K562 (cell line): ENCODE results near the gene SP4. TPM values are rescaled to one million over a fixed set of nuclear protein-coding genes. Genes with fewer than 3 reads are reported as not detected.

Experiments
- ASH1L ChIP-seq: fragments of 450-650 bp; IDR thresholded peaks from 2 replicates; pipeline ENCODE4 v1.6.1; 2018; ENCODE audit warnings: borderline replicate concordance, mild to moderate bottlenecking, low read depth; ENCODE audit not compliant: partially characterized antibody
- ELF4 ChIP-seq: fragments of 450-650 bp; formaldehyde crosslinking; IDR thresholded peaks from 2 replicates; pipeline ENCODE4 v1.4.0; 2022; ENCODE audit warnings: missing genetic modification characterization
- HEY1 ChIP-seq: fragments of 250-450 bp; sonication (Bioruptor Pico); IDR thresholded peaks from 2 replicates; pipeline ENCODE4 v1.5.0; 2020; ENCODE audit warnings: mild to moderate bottlenecking, moderate library complexity, borderline replicate concordance
- KHSRP ChIP-seq: fragments of 450-650 bp; IDR thresholded peaks from 2 replicates; pipeline ENCODE4 v1.6.1; 2017
- MAFF ChIP-seq: IDR thresholded peaks from 2 replicates; pipeline ENCODE4 v1.6.1; 2012; ENCODE audit warnings: low read length, improper control_type of control experiment
- MEF2D ChIP-seq: conservative IDR thresholded peaks from 2 replicates; pipeline ENCODE4 v1.6.1; 2016; ENCODE audit warnings: low read depth, missing genetic modification characterization, missing compliant biosample characterization
- POLR2B ChIP-seq: fragments of 450-650 bp; IDR thresholded peaks from 2 replicates; pipeline ENCODE4 v1.6.1; 2018; ENCODE audit warnings: low read depth; ENCODE audit not compliant: partially characterized antibody
- RAD51 ChIP-seq: fragments of 450-650 bp; IDR thresholded peaks from 2 replicates; pipeline ENCODE4 v1.7.1; 2016; ENCODE audit warnings: low read depth, mild to moderate bottlenecking, borderline replicate concordance
- SMARCE1 ChIP-seq: fragments of 450-650 bp; IDR thresholded peaks from 2 replicates; pipeline ENCODE4 v1.7.1; 2016; ENCODE audit warnings: mild to moderate bottlenecking
- SP2 ChIP-seq: IDR thresholded peaks from 2 replicates; pipeline ENCODE4 v1.6.1; 2011; ENCODE audit warnings: mild to moderate bottlenecking, low read depth, low read length, moderate library complexity; ENCODE audit not compliant: poor library complexity, severe bottlenecking; ENCODE audit errors: extremely low read depth
- SREBF1 ChIP-seq: fragments of 150-350 bp; IDR thresholded peaks from 2 replicates; pipeline ENCODE4 v1.6.1; 2014; ENCODE audit warnings: antibody characterized with exemption, low read depth, low read length, borderline replicate concordance
- ZBTB8A ChIP-seq: fragments of 450-650 bp; IDR thresholded peaks from 2 replicates; pipeline ENCODE4 v1.6.1; 2018; ENCODE audit warnings: mild to moderate bottlenecking, moderate library complexity; ENCODE audit not compliant: partially characterized antibody
- ZNF12 ChIP-seq: sonication (generic); formaldehyde crosslinking; IDR thresholded peaks from 2 replicates; pipeline ENCODE4 v1.4.0; 2020; ENCODE audit warnings: mild to moderate bottlenecking, missing genetic modification reagents
- polyA plus RNA-seq, 8 experiments: library from polyadenylated mRNA; depleted of rRNA in 4 of 8; stranded (reverse) in 5 of 8; unstranded in 3 of 8; fragments of >200 nt; fragmentation: Nextera tagmentation in 2 of 8; fragmentation: Illumina TruSeq in 1 of 8; extraction: Ambion mirVana in 2 of 8; extraction: Trizol in 1 of 8; gene quantifications; 2 replicates each; pipeline versions ENCODE4 v1.2.1 to v1.2.3, GENCODE V29; 2011 to 2014; ENCODE audit warnings: inconsistent platforms in 1 of 8, missing spikeins in 1 of 8
- total RNA-seq, 7 experiments: library from RNA; depleted of rRNA in 6 of 7; stranded (reverse); fragments of >200 nt in 6 of 7; fragmentation: Illumina TruSeq in 2 of 7; extraction: Trizol in 2 of 7; gene quantifications; 2 replicates each; pipeline versions ENCODE4 v1.2.1 to v1.2.3, GENCODE V29; 2011 to 2021; ENCODE audit warnings: low replicate concordance in 1 of 7
- TF ChIP-seq, protein P1 (sequence below): fragments of 250-450 bp; sonication (Bioruptor Pico); IDR thresholded peaks from 2 replicates; pipeline ENCODE4 v1.5.0; 2021
- TF ChIP-seq, protein P2 (sequence below): fragments of 250-450 bp; sonication (Bioruptor Pico); IDR thresholded peaks from 2 replicates; pipeline ENCODE4 v1.6.1; 2021; ENCODE audit warnings: mild to moderate bottlenecking
- TF ChIP-seq, protein P3 (sequence below): IDR thresholded peaks from 2 replicates; pipeline ENCODE4 v1.6.1; 2014; ENCODE audit warnings: antibody characterized with exemption
- TF ChIP-seq, protein P4 (sequence below): fragments of 450-650 bp; IDR thresholded peaks from 2 replicates; pipeline ENCODE4 v1.6.1; 2018; ENCODE audit not compliant: partially characterized antibody
- TF ChIP-seq, protein P5 (sequence below), 3 experiments: IDR thresholded peaks in 2 of 3; conservative IDR thresholded peaks in 1 of 3; 2 replicates each; pipeline ENCODE4 v1.5.1; 2011 to 2012; ENCODE audit warnings: low read length in 3 of 3, mild to moderate bottlenecking in 3 of 3, control low read depth in 2 of 3, improper control_type of control experiment in 1 of 3, inconsistent platforms in 1 of 3, low read depth in 1 of 3, mixed read lengths in 1 of 3, moderate library complexity in 1 of 3; ENCODE audit not compliant: insufficient read depth in 2 of 3

The SP4 gene
- total and polyA plus RNA-seq, 9 of the 15 experiments (the other 6 are each of a cell fraction or from before 2014, with no cell fraction given): 2.4 to 9.4 (median 4.5) TPM

DNA sequence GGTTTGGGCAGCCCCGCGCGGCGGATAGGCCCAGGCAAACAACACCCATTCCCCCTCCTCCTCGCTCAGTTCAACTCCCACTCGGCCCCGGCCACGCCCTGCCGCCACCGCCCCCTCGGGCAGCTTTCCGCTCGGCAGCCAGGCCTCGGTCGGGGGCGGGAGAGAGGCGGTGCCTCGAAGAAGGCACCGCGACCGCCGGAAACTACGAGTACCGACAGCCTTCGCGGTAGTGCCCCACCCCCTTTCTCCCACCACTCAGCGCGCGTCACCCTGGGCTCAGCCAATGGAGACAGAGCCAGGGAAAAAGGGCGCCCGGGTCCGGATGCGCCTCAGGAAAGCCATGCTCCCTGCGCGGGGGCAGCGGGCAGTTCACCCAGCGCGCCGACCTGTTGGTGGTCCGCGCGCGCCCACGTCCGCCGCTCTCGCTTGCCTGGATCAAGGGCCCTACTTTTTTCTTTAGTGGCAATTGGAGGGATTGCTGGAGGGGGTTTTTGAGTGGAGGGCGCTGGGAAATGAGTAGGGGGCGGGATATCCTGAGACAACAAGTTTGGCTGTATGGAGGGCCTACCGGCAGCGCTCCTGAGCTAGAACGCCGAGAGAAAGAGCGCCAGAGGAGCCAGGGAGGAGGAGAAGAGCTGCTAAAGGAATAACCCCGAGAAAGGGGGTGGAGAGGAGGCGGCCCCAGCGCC lies 557 bp upstream of the SP4 start (continued):
- TF ChIP-seq, protein P1, sequence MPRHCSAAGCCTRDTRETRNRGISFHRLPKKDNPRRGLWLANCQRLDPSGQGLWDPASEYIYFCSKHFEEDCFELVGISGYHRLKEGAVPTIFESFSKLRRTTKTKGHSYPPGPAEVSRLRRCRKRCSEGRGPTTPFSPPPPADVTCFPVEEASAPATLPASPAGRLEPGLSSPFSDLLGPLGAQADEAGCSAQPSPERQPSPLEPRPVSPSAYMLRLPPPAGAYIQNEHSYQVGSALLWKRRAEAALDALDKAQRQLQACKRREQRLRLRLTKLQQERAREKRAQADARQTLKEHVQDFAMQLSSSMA (CRISPR knock-in tag): no peak
- TF ChIP-seq KHSRP: no peak
- TF ChIP-seq RAD51: no peak
- 0 out of 2 replicates have a peak, but pooled peaks have one; percentile 23 for TF ChIP-seq ELF4 (CRISPR knock-in tag)
- no peak for TF ChIP-seq SREBF1
- TF ChIP-seq, protein P2, sequence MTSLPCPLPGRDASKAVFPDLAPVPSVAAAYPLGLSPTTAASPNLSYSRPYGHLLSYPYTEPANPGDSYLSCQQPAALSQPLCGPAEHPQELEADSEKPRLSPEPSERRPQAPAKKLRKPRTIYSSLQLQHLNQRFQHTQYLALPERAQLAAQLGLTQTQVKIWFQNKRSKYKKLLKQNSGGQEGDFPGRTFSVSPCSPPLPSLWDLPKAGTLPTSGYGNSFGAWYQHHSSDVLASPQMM (CRISPR knock-in tag): no peak
- no peak for TF ChIP-seq SMARCE1
- TF ChIP-seq POLR2B: peak; percentile 82
- no peak for TF ChIP-seq HEY1
- TF ChIP-seq, protein P3, sequence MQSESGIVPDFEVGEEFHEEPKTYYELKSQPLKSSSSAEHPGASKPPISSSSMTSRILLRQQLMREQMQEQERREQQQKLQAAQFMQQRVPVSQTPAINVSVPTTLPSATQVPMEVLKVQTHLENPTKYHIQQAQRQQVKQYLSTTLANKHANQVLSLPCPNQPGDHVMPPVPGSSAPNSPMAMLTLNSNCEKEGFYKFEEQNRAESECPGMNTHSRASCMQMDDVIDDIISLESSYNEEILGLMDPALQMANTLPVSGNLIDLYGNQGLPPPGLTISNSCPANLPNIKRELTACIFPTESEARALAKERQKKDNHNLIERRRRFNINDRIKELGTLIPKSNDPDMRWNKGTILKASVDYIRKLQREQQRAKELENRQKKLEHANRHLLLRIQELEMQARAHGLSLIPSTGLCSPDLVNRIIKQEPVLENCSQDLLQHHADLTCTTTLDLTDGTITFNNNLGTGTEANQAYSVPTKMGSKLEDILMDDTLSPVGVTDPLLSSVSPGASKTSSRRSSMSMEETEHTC: no peak
- TF ChIP-seq, protein P4, sequence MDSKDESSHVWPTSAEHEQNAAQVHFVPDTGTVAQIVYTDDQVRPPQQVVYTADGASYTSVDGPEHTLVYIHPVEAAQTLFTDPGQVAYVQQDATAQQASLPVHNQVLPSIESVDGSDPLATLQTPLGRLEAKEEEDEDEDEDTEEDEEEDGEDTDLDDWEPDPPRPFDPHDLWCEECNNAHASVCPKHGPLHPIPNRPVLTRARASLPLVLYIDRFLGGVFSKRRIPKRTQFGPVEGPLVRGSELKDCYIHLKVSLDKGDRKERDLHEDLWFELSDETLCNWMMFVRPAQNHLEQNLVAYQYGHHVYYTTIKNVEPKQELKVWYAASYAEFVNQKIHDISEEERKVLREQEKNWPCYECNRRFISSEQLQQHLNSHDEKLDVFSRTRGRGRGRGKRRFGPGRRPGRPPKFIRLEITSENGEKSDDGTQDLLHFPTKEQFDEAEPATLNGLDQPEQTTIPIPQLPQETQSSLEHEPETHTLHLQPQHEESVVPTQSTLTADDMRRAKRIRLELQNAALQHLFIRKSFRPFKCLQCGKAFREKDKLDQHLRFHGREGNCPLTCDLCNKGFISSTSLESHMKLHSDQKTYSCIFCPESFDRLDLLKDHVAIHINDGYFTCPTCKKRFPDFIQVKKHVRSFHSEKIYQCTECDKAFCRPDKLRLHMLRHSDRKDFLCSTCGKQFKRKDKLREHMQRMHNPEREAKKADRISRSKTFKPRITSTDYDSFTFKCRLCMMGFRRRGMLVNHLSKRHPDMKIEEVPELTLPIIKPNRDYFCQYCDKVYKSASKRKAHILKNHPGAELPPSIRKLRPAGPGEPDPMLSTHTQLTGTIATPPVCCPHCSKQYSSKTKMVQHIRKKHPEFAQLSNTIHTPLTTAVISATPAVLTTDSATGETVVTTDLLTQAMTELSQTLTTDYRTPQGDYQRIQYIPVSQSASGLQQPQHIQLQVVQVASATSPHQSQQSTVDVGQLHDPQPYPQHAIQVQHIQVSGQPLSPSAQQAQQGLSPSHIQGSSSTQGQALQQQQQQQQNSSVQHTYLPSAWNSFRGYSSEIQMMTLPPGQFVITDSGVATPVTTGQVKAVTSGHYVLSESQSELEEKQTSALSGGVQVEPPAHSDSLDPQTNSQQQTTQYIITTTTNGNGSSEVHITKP: no peak
- no peak for TF ChIP-seq MAFF
- no peak for TF ChIP-seq SP2
- TF ChIP-seq MEF2D: no peak
- no peak for TF ChIP-seq ZNF12
- TF ChIP-seq ASH1L: no peak
- no peak for TF ChIP-seq ZBTB8A
- TF ChIP-seq, protein P5, sequence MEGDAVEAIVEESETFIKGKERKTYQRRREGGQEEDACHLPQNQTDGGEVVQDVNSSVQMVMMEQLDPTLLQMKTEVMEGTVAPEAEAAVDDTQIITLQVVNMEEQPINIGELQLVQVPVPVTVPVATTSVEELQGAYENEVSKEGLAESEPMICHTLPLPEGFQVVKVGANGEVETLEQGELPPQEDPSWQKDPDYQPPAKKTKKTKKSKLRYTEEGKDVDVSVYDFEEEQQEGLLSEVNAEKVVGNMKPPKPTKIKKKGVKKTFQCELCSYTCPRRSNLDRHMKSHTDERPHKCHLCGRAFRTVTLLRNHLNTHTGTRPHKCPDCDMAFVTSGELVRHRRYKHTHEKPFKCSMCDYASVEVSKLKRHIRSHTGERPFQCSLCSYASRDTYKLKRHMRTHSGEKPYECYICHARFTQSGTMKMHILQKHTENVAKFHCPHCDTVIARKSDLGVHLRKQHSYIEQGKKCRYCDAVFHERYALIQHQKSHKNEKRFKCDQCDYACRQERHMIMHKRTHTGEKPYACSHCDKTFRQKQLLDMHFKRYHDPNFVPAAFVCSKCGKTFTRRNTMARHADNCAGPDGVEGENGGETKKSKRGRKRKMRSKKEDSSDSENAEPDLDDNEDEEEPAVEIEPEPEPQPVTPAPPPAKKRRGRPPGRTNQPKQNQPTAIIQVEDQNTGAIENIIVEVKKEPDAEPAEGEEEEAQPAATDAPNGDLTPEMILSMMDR (IDR thresholded peaks at IDR 0.05 in 2 of 3, conservative IDR thresholded peaks at IDR 0.05 in 1 of 3; ENCODE audit: insufficient read depth in 2 of 3, low read depth in 1 of 3, low read length in 3 of 3): peak in 1 of 3 experiments; percentile 5; a peak in 1 of 6 replicates
